HEK293 (cell line): ENCODE measurements around the gene AXDND1.

Source experiments
- CTCF ChIA-PET: fragments of 350-600 bp; formaldehyde crosslinking; extraction: SDS; loops from one replicate; lab custom pipeline; 2021; ENCODE audit warnings: antibody characterized with exemption; lab: Yijun Ruan, JAX
- POLR2A ChIA-PET: fragments of 300-600 bp; formaldehyde crosslinking; extraction: SDS; loops from one replicate; lab custom pipeline; 2020; ENCODE audit warnings: antibody characterized with exemption, inconsistent platforms; lab: Yijun Ruan, JAX
- H3K27ac ChIP-seq: fragments of 200-500 bp; sonication (Bioruptor generic); 2 replicates; pipeline ENCODE4 v1.5.1; 2014; ENCODE audit warnings: low read depth, low read length, control low read depth, inconsistent platforms; ENCODE audit errors: extremely low read depth
- H3K36me3 ChIP-seq, 2 experiments: fragments of 200-500 bp in 1 of 2; sonication (Bioruptor generic) in 1 of 2; 1 replicate in 1 of 2; 2 replicates in 1 of 2; pipeline ENCODE4 v1.5.1; 2014 to 2017; ENCODE audit warnings: inconsistent platforms in 2 of 2, low read length in 2 of 2; ENCODE audit not compliant: control insufficient read depth in 2 of 2, insufficient read depth in 1 of 2
- H3K4me1 ChIP-seq: fragments of 200-500 bp; sonication (Bioruptor generic); 2 replicates; pipeline ENCODE4 v1.5.1; 2014; ENCODE audit warnings: mild to moderate bottlenecking, low read length, inconsistent platforms; ENCODE audit not compliant: control insufficient read depth, insufficient read depth
- H3K4me3 ChIP-seq: 2 replicates; pipeline ENCODE4 v1.5.1; 2011; ENCODE audit warnings: low read depth, mild to moderate bottlenecking, control low read depth, low read length, moderate library complexity
- H3K9me3 ChIP-seq: fragments of 200-500 bp; sonication (Bioruptor generic); 2 replicates; pipeline ENCODE4 v1.5.1; 2014; ENCODE audit warnings: low read depth, low read length, inconsistent platforms; ENCODE audit not compliant: control insufficient read depth, insufficient read depth
- GLI2 ChIP-seq: fragments of 450-650 bp; formaldehyde crosslinking; IDR thresholded peaks from 2 replicates; pipeline ENCODE4; 2017; ENCODE audit warnings: missing biosample characterization, missing genetic modification characterization, low read depth, borderline replicate concordance
- KLF1 ChIP-seq: fragments of 450-650 bp; formaldehyde crosslinking; IDR thresholded peaks from 2 replicates; pipeline ENCODE4 v1.5.1; 2016; ENCODE audit warnings: missing biosample characterization, missing genetic modification characterization
- SALL2 ChIP-seq: fragments of 450-650 bp; formaldehyde crosslinking; IDR thresholded peaks from 2 replicates; pipeline ENCODE4 v1.5.0; 2017; ENCODE audit warnings: missing biosample characterization, mild to moderate bottlenecking, missing genetic modification characterization, borderline replicate concordance
- SETDB1 ChIP-seq: IDR thresholded peaks from one replicate; pipeline ENCODE4 v1.6.1; 2017; ENCODE audit warnings: mild to moderate bottlenecking, low read length, moderate library complexity, mixed read lengths; ENCODE audit not compliant: insufficient read length
- SP3 ChIP-seq: fragments of 450-650 bp; formaldehyde crosslinking; IDR thresholded peaks from 2 replicates; pipeline ENCODE4 v1.5.1; 2016; ENCODE audit warnings: missing biosample characterization, missing genetic modification characterization
- YY1 ChIP-seq: fragments of 450-650 bp; formaldehyde crosslinking; IDR thresholded peaks from 2 replicates; pipeline ENCODE4 v1.5.1; 2018; ENCODE audit warnings: missing biosample characterization, missing genetic modification characterization
- ZBTB48 ChIP-seq: fragments of 450-650 bp; formaldehyde crosslinking; IDR thresholded peaks from 2 replicates; pipeline ENCODE4 v1.5.1; 2016; ENCODE audit warnings: missing biosample characterization, missing genetic modification characterization
- ZFHX2 ChIP-seq: fragments of 450-650 bp; formaldehyde crosslinking; conservative IDR thresholded peaks from 2 replicates; pipeline ENCODE4 v1.5.1; 2016; ENCODE audit warnings: missing biosample characterization, missing genetic modification characterization
- ZFP41 ChIP-seq: fragments of 450-650 bp; formaldehyde crosslinking; IDR thresholded peaks from 2 replicates; pipeline ENCODE4 v1.5.1; 2016; ENCODE audit warnings: missing biosample characterization, missing genetic modification characterization, borderline replicate concordance
- ZNF112 ChIP-seq: fragments of 450-650 bp; formaldehyde crosslinking; IDR thresholded peaks from 2 replicates; pipeline ENCODE4 v1.5.0; 2017; ENCODE audit warnings: missing biosample characterization, missing genetic modification characterization
- ZNF114 ChIP-seq: fragments of 450-650 bp; formaldehyde crosslinking; IDR thresholded peaks from 2 replicates; pipeline ENCODE4 v1.5.0; 2017; ENCODE audit warnings: missing biosample characterization, missing genetic modification characterization
- ZNF132 ChIP-seq: fragments of 450-650 bp; formaldehyde crosslinking; IDR thresholded peaks from 2 replicates; pipeline ENCODE4 v1.5.1; 2017; ENCODE audit warnings: missing biosample characterization, missing genetic modification characterization, borderline replicate concordance
- ZNF148 ChIP-seq: fragments of 450-650 bp; formaldehyde crosslinking; IDR thresholded peaks from 2 replicates; pipeline ENCODE4 v1.5.0; 2017; ENCODE audit warnings: missing biosample characterization, missing genetic modification characterization, borderline replicate concordance
- ZNF169 ChIP-seq: fragments of 450-650 bp; formaldehyde crosslinking; IDR thresholded peaks from 2 replicates; pipeline ENCODE4 v1.5.1; 2016; ENCODE audit warnings: missing biosample characterization, missing genetic modification characterization
- ZNF23 ChIP-seq: fragments of 450-650 bp; formaldehyde crosslinking; IDR thresholded peaks from 2 replicates; pipeline ENCODE4 v1.5.1; 2016; ENCODE audit warnings: missing biosample characterization, missing genetic modification characterization, borderline replicate concordance
- ZNF350 ChIP-seq: fragments of 450-650 bp; formaldehyde crosslinking; IDR thresholded peaks from 2 replicates; pipeline ENCODE4 v1.5.0; 2017; ENCODE audit warnings: missing biosample characterization, mild to moderate bottlenecking, missing genetic modification characterization
- ZNF423 ChIP-seq: fragments of 450-650 bp; formaldehyde crosslinking; IDR thresholded peaks from 2 replicates; pipeline ENCODE4 v1.5.1; 2016; ENCODE audit warnings: missing biosample characterization, missing genetic modification characterization
- ZNF529 ChIP-seq: fragments of 450-650 bp; formaldehyde crosslinking; IDR thresholded peaks from 2 replicates; pipeline ENCODE4 v1.5.1; 2017; ENCODE audit warnings: missing genetic modification characterization, missing biosample characterization; ENCODE audit not compliant: insufficient replicate concordance
- ZNF610 ChIP-seq: fragments of 450-650 bp; formaldehyde crosslinking; IDR thresholded peaks from 2 replicates; pipeline ENCODE4 v1.5.1; 2016; ENCODE audit warnings: missing biosample characterization, missing genetic modification characterization, borderline replicate concordance
- ZNF626 ChIP-seq: fragments of 450-650 bp; sonication (Bioruptor Pico); formaldehyde crosslinking; IDR thresholded peaks from 2 replicates; pipeline ENCODE4 v1.5.1; 2018; ENCODE audit warnings: missing biosample characterization, missing genetic modification characterization, inconsistent platforms
- ZNF670 ChIP-seq: fragments of 450-650 bp; formaldehyde crosslinking; IDR thresholded peaks from 2 replicates; pipeline ENCODE4 v1.5.1; 2016; ENCODE audit warnings: missing biosample characterization, missing genetic modification characterization, low read depth
- ZNF830 ChIP-seq: fragments of 450-650 bp; IDR thresholded peaks from 2 replicates; pipeline ENCODE4 v1.5.0; 2018; ENCODE audit warnings: missing biosample characterization, missing genetic modification characterization, low read depth, mild to moderate bottlenecking, moderate library complexity
- ZXDB ChIP-seq: fragments of 450-650 bp; formaldehyde crosslinking; IDR thresholded peaks from 2 replicates; pipeline ENCODE4 v1.5.1; 2016; ENCODE audit warnings: missing biosample characterization, missing genetic modification characterization
- TF ChIP-seq, protein P1 (sequence below): fragments of 450-650 bp; formaldehyde crosslinking; conservative IDR thresholded peaks from 2 replicates; pipeline ENCODE4 v1.5.1; 2016; ENCODE audit warnings: low read depth, missing biosample characterization, missing genetic modification characterization
- TF ChIP-seq, protein P2 (sequence below): fragments of 450-650 bp; formaldehyde crosslinking; IDR thresholded peaks from 2 replicates; pipeline ENCODE4 v1.5.1; 2016; ENCODE audit warnings: missing biosample characterization, missing genetic modification characterization
- TF ChIP-seq, protein P3 (sequence below): fragments of 450-650 bp; formaldehyde crosslinking; IDR thresholded peaks from 2 replicates; pipeline ENCODE4 v1.5.1; 2016; ENCODE audit warnings: missing biosample characterization, missing genetic modification characterization

Gene AXDND1

DNA sequence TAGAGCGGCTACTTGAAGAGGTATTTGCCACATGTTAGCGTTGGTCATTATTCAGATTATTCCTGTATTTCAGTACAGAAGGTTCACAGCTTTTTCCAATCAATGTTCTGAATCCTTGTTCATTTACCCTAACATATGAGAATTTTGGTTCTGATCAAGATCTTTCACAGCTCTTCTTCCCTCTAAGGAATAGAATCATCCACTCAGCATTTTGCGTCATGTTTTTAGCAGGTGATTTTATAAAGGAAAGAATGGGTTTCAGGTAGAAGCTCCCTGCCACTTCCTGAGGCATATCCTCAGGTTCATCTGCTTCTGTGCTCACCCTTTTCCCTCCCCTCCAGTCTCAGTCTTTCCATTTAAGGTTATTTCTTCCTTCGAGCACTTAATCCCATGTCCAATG lies 143.6 kb downstream of the AXDND1 start:
- Histone ChIP-seq H3K36me3 (no peaks in the 10 kb centered on the region), H3K9me3 (no peaks in the 10 kb centered on the region), H3K4me3 (no peak overlapping the region), H3K27ac (no peak overlapping the region), H3K4me1 (no peaks in the 10 kb centered on the region)
- TF ChIP-seq YY1 (tag by site-specific recombination) (no peak), GLI2 (tag by site-specific recombination) (no peak), ZNF148 (tag by site-specific recombination) (no peak), ZFHX2 (tag by site-specific recombination) (no peak), ZNF529 (tag by site-specific recombination) (no peak), ZNF169 (tag by site-specific recombination) (no peak), SALL2 (tag by site-specific recombination) (no peak), ZNF626 (no peak), ZNF114 (no peak), ZNF670 (tag by site-specific recombination) (no peak), ZNF423 (tag by site-specific recombination) (no peak), SP3 (tag by site-specific recombination) (no peak), ZNF350 (tag by site-specific recombination) (no peak), ZXDB (tag by site-specific recombination) (no peak), ZNF23 (no peak), SETDB1 (no peak)
- TF ChIP-seq, protein P1, sequence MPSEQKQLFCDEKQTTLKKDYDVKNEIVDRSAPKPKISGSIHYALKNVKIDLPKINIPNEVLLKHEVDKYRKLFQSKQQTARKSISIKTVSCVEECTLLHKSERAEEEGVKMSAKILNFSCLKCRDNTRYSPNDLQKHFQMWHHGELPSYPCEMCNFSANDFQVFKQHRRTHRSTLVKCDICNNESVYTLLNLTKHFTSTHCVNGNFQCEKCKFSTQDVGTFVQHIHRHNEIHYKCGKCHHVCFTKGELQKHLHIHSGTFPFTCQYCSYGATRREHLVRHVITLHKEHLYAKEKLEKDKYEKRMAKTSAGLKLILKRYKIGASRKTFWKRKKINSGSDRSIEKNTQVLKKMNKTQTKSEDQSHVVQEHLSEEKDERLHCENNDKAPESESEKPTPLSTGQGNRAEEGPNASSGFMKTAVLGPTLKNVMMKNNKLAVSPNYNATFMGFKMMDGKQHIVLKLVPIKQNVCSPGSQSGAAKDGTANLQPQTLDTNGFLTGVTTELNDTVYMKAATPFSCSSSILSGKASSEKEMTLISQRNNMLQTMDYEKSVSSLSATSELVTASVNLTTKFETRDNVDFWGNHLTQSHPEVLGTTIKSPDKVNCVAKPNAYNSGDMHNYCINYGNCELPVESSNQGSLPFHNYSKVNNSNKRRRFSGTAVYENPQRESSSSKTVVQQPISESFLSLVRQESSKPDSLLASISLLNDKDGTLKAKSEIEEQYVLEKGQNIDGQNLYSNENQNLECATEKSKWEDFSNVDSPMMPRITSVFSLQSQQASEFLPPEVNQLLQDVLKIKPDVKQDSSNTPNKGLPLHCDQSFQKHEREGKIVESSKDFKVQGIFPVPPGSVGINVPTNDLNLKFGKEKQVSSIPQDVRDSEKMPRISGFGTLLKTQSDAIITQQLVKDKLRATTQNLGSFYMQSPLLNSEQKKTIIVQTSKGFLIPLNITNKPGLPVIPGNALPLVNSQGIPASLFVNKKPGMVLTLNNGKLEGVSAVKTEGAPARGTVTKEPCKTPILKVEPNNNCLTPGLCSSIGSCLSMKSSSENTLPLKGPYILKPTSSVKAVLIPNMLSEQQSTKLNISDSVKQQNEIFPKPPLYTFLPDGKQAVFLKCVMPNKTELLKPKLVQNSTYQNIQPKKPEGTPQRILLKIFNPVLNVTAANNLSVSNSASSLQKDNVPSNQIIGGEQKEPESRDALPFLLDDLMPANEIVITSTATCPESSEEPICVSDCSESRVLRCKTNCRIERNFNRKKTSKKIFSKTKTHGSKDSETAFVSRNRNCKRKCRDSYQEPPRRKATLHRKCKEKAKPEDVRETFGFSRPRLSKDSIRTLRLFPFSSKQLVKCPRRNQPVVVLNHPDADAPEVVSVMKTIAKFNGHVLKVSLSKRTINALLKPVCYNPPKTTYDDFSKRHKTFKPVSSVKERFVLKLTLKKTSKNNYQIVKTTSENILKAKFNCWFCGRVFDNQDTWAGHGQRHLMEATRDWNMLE (tag by site-specific recombination) = no peak
- TF ChIP-seq, protein P2, sequence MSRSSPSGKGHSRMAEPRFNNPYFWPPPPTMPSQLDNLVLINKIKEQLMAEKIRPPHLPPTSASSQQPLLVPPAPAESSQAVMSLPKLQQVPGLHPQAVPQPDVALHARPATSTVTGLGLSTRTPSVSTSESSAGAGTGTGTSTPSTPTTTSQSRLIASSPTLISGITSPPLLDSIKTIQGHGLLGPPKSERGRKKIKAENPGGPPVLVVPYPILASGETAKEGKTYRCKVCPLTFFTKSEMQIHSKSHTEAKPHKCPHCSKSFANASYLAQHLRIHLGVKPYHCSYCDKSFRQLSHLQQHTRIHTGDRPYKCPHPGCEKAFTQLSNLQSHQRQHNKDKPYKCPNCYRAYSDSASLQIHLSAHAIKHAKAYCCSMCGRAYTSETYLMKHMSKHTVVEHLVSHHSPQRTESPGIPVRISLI = no peak
- ChIA-PET POLR2A (no interaction called here), CTCF (no interaction called here)

DNA sequence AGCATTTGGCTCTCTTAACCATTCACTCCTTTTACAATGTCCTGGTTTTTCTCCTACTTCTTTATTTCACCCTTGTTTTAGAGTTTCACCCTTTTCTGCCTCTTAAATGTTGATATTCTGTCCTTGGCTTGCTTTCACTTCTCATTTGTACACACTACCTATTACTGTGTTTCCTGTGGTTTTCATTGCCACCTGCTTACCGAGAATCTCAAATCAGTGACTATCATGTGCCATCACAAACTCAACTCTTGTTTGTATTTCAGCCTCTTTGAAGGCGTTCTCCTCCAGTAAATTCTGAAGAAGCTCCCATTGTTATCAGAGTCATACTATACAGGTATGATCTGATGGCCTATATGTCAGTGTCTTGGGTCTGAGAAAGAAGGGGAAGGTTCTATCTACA lies 144.3 kb downstream of the AXDND1 start:
- H3K36me3 ChIP-seq = no peaks in the 10 kb centered on the region
- ChIA-PET CTCF (no interaction called here), POLR2A (no interaction called here)
- no peaks in the 10 kb centered on the region for H3K4me1 ChIP-seq
- H3K27ac ChIP-seq = no peak overlapping the region
- no peaks in the 10 kb centered on the region for H3K9me3 ChIP-seq
- H3K4me3 ChIP-seq = no peak overlapping the region
- TF ChIP-seq KLF1 (tag by site-specific recombination) (no peak), ZNF830 (tag by site-specific recombination) (no peak), ZNF626 (no peak), ZNF112 (no peak), ZFP41 (tag by site-specific recombination) (no peak), ZNF610 (tag by site-specific recombination) (no peak), ZBTB48 (no peak), ZFHX2 (tag by site-specific recombination) (no peak), SALL2 (tag by site-specific recombination) (no peak), ZNF132 (no peak), ZNF670 (tag by site-specific recombination) (no peak)
- TF ChIP-seq, protein P3, sequence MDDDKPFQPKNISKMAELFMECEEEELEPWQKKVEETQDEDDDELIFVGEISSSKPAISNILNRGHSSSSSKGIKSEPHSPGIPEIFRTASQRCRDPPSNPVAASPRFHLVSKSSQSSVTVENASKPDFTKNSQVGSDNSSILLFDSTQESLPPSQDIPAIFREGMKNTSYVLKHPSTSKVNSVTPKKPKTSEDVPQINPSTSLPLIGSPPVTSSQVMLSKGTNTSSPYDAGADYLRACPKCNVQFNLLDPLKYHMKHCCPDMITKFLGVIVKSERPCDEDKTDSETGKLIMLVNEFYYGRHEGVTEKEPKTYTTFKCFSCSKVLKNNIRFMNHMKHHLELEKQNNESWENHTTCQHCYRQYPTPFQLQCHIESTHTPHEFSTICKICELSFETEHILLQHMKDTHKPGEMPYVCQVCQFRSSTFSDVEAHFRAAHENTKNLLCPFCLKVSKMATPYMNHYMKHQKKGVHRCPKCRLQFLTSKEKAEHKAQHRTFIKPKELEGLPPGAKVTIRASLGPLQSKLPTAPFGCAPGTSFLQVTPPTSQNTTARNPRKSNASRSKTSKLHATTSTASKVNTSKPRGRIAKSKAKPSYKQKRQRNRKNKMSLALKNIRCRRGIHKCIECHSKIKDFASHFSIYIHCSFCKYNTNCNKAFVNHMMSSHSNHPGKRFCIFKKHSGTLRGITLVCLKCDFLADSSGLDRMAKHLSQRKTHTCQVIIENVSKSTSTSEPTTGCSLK = no peak
